NB4 (cell line): ENCODE measurements around the gene PRR14.

Experiments used
- DNase-seq: peaks from one replicate; pipeline ENCODE4 v3.0.0; 2010; ENCODE audit warnings: low read depth
- H3K4me3 ChIP-seq: one replicate; pipeline ENCODE4 v1.5.1; 2011; ENCODE audit warnings: mild to moderate bottlenecking, low read depth, low read length, moderate library complexity
- CTCF ChIP-seq: IDR thresholded peaks from one replicate; pipeline ENCODE4 v1.5.1; 2012; ENCODE audit warnings: low read depth, low read length
- MAX ChIP-seq: IDR thresholded peaks from 2 replicates; pipeline ENCODE4 v1.6.1; 2011; ENCODE audit warnings: low read depth, low read length
- MYC ChIP-seq: IDR thresholded peaks from 2 replicates; pipeline ENCODE4 v1.6.1; 2011; ENCODE audit warnings: low read depth, low read length
- POLR2A ChIP-seq: IDR thresholded peaks from 2 replicates; pipeline ENCODE4 v1.6.1; 2011; ENCODE audit warnings: mild to moderate bottlenecking; ENCODE audit not compliant: insufficient read length; ENCODE audit errors: extremely low read depth

PRR14 gene

GRCh38 chr16:30650369-30651123, at the start of gene PRR14:
TSS of gene PRR14 (plus strand) at chr16:30650960. CDS start at chr16:30651646, 686 bp downstream.
- peak within 1 kb of the TSS; percentile 74 for H3K4me3 ChIP-seq
- peak; percentile 100 for DNase-seq
- no peak for TF ChIP-seq MYC
- TF ChIP-seq MAX = peak; percentile 16; the same call in 1 of the 2 replicates

GRCh38 chr16:30601966-30602365, 48.8 kb upstream of the PRR14 start:
- H3K4me3 ChIP-seq = no peak overlapping the region
- peak; percentile 24 for DNase-seq
- TF ChIP-seq MAX = no peak
- TF ChIP-seq CTCF = no peak
- TF ChIP-seq POLR2A = no peak

GRCh38 chr16:30602616-30603277, 48.0 kb upstream of the PRR14 start:
- no peak for TF ChIP-seq CTCF
- H3K4me3 ChIP-seq = no peak overlapping the region
- no peak for DNase-seq

- DNase-seq = no peak
- TF ChIP-seq CTCF = no peak
- no peak for TF ChIP-seq MAX
- TF ChIP-seq MYC = no peak
- no peak overlapping the region for H3K4me3 ChIP-seq
Observed at GRCh38 chr16:30603945-30604315, 46.8 kb upstream of the PRR14 start.

- TF ChIP-seq MYC = no peak
- TF ChIP-seq MAX = no peak
- TF ChIP-seq POLR2A = no peak
- TF ChIP-seq CTCF = no peak
- H3K4me3 ChIP-seq = no peak overlapping the region
- DNase-seq = no peak
Observed at GRCh38 chr16:30604316-30604947, 46.3 kb upstream of the PRR14 start.

GRCh38 chr16:30605158-30605557, 45.6 kb upstream of the PRR14 start:
- DNase-seq = no peak
- H3K4me3 ChIP-seq = no peak overlapping the region
- TF ChIP-seq POLR2A (no peak), MAX (no peak), CTCF (no peak), MYC (no peak)
